GM12875 (cell line): ENCODE measurements around the gene GPR32.

Experiments used
- H3K4me3 ChIP-seq: one replicate; pipeline ENCODE4 v1.5.1; 2011; ENCODE audit warnings: low read depth, low read length, control low read depth
- TF ChIP-seq, protein P1 (sequence below): IDR thresholded peaks from 2 replicates; pipeline ENCODE4 v1.5.1; 2011; ENCODE audit warnings: low read depth, mild to moderate bottlenecking, control low read depth, inconsistent platforms, low read length, moderate library complexity, borderline replicate concordance; ENCODE audit not compliant: insufficient read depth

GPR32 gene

DNA sequence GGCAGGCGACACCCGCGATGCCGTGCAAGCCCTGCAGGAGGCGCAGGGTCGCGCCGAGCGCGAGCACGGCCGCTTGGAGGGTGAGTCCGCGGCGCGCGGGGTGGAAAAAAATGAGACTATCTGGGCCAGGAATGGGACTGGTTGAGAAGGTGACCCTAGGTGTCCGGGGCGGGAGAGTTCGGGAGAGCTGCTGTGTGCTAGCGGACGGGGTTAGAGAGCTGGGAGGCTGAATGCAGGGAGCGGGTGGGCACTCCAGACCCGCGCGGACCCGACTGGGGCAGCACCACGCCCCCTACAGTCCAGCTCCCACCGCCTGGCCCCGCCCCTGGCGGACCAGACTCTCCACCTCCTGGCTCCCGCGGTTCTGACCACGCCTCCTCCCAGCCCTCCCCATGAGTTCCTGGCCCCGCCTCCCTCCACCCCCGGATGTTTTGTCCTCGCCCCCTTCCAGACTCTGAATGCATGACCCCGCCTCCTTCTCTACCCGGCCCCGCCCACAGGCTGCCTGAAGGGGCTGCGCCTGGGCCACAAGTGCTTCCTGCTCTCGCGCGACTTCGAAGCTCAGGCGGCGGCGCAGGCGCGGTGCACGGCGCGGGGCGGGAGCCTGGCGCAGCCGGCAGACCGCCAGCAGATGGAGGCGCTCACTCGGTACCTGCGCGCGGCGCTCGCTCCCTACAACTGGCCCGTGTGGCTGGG lies 45.6 kb upstream of the GPR32 start:
- H3K4me3 ChIP-seq, result peak overlapping the region; percentile 57
- TF ChIP-seq, protein P1, sequence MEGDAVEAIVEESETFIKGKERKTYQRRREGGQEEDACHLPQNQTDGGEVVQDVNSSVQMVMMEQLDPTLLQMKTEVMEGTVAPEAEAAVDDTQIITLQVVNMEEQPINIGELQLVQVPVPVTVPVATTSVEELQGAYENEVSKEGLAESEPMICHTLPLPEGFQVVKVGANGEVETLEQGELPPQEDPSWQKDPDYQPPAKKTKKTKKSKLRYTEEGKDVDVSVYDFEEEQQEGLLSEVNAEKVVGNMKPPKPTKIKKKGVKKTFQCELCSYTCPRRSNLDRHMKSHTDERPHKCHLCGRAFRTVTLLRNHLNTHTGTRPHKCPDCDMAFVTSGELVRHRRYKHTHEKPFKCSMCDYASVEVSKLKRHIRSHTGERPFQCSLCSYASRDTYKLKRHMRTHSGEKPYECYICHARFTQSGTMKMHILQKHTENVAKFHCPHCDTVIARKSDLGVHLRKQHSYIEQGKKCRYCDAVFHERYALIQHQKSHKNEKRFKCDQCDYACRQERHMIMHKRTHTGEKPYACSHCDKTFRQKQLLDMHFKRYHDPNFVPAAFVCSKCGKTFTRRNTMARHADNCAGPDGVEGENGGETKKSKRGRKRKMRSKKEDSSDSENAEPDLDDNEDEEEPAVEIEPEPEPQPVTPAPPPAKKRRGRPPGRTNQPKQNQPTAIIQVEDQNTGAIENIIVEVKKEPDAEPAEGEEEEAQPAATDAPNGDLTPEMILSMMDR, result peak; percentile 64; the same call in 1 of the 2 replicates

DNA sequence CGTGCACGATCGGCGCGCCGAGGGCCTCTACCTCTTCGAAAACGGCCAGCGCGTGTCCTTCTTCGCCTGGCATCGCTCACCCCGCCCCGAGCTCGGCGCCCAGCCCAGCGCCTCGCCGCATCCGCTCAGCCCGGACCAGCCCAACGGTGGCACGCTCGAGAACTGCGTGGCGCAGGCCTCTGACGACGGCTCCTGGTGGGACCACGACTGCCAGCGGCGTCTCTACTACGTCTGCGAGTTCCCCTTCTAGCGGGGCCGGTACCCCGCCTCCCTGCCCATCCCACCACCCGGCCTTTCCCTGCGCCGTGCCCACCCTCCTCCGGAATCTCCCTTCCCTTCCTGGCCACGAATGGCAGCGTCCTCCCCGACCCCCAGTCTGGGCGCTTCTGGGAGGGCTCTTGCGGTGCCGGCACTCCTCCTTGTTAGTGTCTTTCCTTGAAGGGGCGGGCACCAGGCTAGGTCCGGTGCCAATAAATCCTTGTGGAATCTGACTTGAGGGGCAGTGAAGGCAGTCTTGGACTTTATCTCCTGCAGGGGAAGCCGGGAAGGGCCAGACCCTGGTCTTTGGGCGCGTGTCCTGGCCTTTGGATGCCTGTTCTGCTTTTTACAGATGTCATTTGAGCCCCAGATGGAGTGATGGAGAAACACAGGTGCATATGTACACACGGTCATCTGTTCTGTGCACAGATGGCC lies 44.9 kb upstream of the GPR32 start:
- peak overlapping the region; percentile 57 for H3K4me3 ChIP-seq
- TF ChIP-seq, protein P1, result no peak

GRCh38 chr19:50725911-50726230 lies 44.4 kb upstream of the GPR32 start:
- TF ChIP-seq, protein P1, result no peak
- no peak overlapping the region for H3K4me3 ChIP-seq

DNA sequence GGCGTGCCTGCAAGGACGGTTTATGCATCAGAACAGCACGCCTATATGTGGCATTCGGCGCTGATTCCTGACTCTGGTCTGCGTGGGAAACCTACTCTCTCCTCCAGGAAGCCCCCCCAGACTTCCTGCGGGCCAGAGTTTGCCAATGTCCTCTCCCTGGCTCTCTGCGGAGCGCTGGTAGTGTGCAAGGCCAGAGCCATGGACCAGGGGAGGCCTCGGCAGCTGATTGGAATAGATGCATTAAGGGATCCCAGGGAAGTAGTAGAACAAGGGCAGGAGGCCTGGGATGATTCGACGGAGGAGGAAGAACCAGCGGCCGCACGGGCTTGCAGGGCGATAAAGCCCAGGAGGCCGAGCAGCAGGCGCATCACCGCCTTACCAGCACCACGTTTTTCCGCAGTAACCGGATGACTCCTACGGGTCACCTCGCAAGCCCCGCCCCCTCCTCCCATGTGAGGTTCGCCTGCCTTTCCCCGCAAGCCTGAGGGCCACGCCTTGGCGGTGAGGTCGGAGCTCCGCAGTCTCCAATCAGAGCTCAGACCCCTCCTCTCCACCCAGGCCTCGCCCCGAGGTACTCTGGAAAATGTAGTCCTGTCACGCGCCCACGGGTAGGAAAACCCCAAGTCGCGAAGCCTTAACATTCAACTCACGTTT lies 42.1 kb upstream of the GPR32 start:
- TF ChIP-seq, protein P1, result no peak
- H3K4me3 ChIP-seq, result no peak overlapping the region

GRCh38 chr19:50729894-50730293 lies 40.4 kb upstream of the GPR32 start:
- H3K4me3 ChIP-seq, result no peak overlapping the region
- TF ChIP-seq, protein P1, result no peak

- TF ChIP-seq, protein P1, result no peak
- no peak overlapping the region for H3K4me3 ChIP-seq
These were observed 34.4 kb upstream of the GPR32 start for GRCh38 chr19:50735869-50736268.
